B cell (primary cell): ENCODE results near the gene HAT1. TPM values are rescaled to one million over a fixed set of nuclear protein-coding genes. Genes with fewer than 3 reads are reported as not detected.

ENCODE experiments used
- ATAC-seq: fragments of 200-7000 bp; cut with Tn5 transposase; one replicate; pipeline ENCODE4 v1.10.0; 2021; ENCODE audit warnings: low read depth, mild to moderate bottlenecking, moderate number of reproducible peaks, moderate library complexity
- CTCF ChIA-PET: fragments of 350-600 bp; sonication (Branson Sonifier 250); formaldehyde crosslinking; loops from one replicate; lab custom pipeline; 2021; ENCODE audit warnings: antibody characterized with exemption, inconsistent platforms; lab: Charles Lee
- POLR2A ChIA-PET: fragments of 350-600 bp; sonication (Branson Sonifier 250); formaldehyde crosslinking; loops from one replicate; lab custom pipeline; 2021; ENCODE audit warnings: antibody characterized with exemption; lab: Charles Lee
- DNase-seq: peaks from one replicate; pipeline ENCODE4 v3.0.0; 2013
- H2AFZ ChIP-seq: 2 replicates; pipeline ENCODE4 v1.6.1; 2012; ENCODE audit warnings: mild to moderate bottlenecking, low read depth, low read length; ENCODE audit not compliant: insufficient read depth, poor library complexity, severe bottlenecking
- H3K27ac ChIP-seq, 2 donors: 1 replicate in 1 of 2; 2 replicates in 1 of 2; pipeline ENCODE4 v1.5.1; 2012 to 2013; ENCODE audit warnings: low read length in 2 of 2, mild to moderate bottlenecking in 2 of 2, moderate library complexity in 1 of 2
- H3K27me3 ChIP-seq, 4 experiments: fragments of 200-600 bp in 1 of 4; sonication (generic) in 1 of 4; replicated peaks in 1 of 4; 1 replicate in 2 of 4; 2 replicates in 2 of 4; pipeline versions ENCODE4 v1.6.1 to v1.7.0; 2013 to 2016; ENCODE audit warnings: low read length in 3 of 4, mild to moderate bottlenecking in 2 of 4, mixed read lengths in 1 of 4, moderate library complexity in 1 of 4; ENCODE audit not compliant: insufficient read depth in 4 of 4, control insufficient read depth in 3 of 4; ENCODE audit errors: control extremely low read depth in 1 of 4
- H3K36me3 ChIP-seq, 2 experiments: replicated peaks in 1 of 2; 1 replicate in 1 of 2; 2 replicates in 1 of 2; pipeline versions ENCODE4 v1.6.1 to v1.7.1; 2013; ENCODE audit warnings: low read length in 1 of 2; ENCODE audit not compliant: insufficient read depth in 2 of 2, control insufficient read depth in 1 of 2; ENCODE audit errors: control extremely low read depth in 1 of 2, extremely low read depth in 1 of 2
- H3K4me1 ChIP-seq, 2 donors: fragments of 200-600 bp in 1 of 2; sonication (generic) in 1 of 2; 1 replicate in 1 of 2; 2 replicates in 1 of 2; pipeline versions ENCODE4 v1.5.1 to v1.6.1; 2013 to 2017; ENCODE audit warnings: low read length in 2 of 2; ENCODE audit not compliant: control insufficient read depth in 2 of 2, insufficient read depth in 2 of 2
- H3K4me2 ChIP-seq: replicated peaks from 2 replicates; pipeline ENCODE3; 2012; ENCODE audit warnings: mild to moderate bottlenecking, low read depth, low read length; ENCODE audit not compliant: poor library complexity, severe bottlenecking
- H3K4me3 ChIP-seq, 5 experiments: fragments of 200-600 bp in 1 of 5; sonication (generic) in 1 of 5; 1 replicate in 3 of 5; 2 replicates in 2 of 5; pipeline versions ENCODE4 v1.5.1 to v1.7.0; 2011 to 2016; ENCODE audit warnings: low read length in 4 of 5, mild to moderate bottlenecking in 4 of 5, low read depth in 2 of 5, control low read depth in 1 of 5, moderate library complexity in 1 of 5; ENCODE audit not compliant: insufficient read depth in 1 of 5; ENCODE audit errors: control extremely low read depth in 1 of 5, extremely low read depth in 1 of 5
- H3K79me2 ChIP-seq: fragments of 200-600 bp; sonication (generic); one replicate; pipeline ENCODE4 v1.6.0; 2016; ENCODE audit warnings: low read length; ENCODE audit not compliant: control insufficient read depth, insufficient read depth
- H3K9ac ChIP-seq: fragments of 200-600 bp; sonication (generic); 2 replicates; pipeline ENCODE4 v1.6.1; 2017; ENCODE audit warnings: mild to moderate bottlenecking, low read length, moderate library complexity
- H3K9me3 ChIP-seq, 3 donors: one replicate each; pipeline versions ENCODE4 v1.6.1 to v1.7.1; 2013; ENCODE audit warnings: low read length in 2 of 3; ENCODE audit not compliant: control insufficient read depth in 2 of 3, insufficient read depth in 1 of 3; ENCODE audit errors: control extremely low read depth in 1 of 3
- H4K20me1 ChIP-seq: 2 replicates; pipeline ENCODE4 v1.6.0; 2012; ENCODE audit warnings: mild to moderate bottlenecking, low read length; ENCODE audit not compliant: insufficient read depth, control insufficient read depth, poor library complexity, severe bottlenecking
- H3K27ac Mint-ChIP-seq: one replicate; pipeline ENCODE4 v1.8.0; 2021; ENCODE audit warnings: mixed read lengths
- H3K27me3 Mint-ChIP-seq: one replicate; pipeline ENCODE4 v1.8.0; 2021; ENCODE audit warnings: mixed read lengths
- H3K4me1 Mint-ChIP-seq: one replicate; pipeline ENCODE4 v1.8.0; 2021; ENCODE audit warnings: mixed read lengths
- H3K4me3 Mint-ChIP-seq: one replicate; pipeline ENCODE4 v1.8.0; 2021; ENCODE audit warnings: mixed read lengths
- H3K9me3 Mint-ChIP-seq: one replicate; pipeline ENCODE4 v1.8.0; 2022; ENCODE audit warnings: mixed read lengths; ENCODE audit not compliant: insufficient read depth
- EZH2 ChIP-seq: IDR thresholded peaks from 2 replicates; pipeline ENCODE4 v1.6.1; 2012; ENCODE audit warnings: borderline replicate concordance, low read depth, mild to moderate bottlenecking, moderate library complexity, low read length; ENCODE audit not compliant: insufficient read depth, poor library complexity, severe bottlenecking
- WGBS: methylation state at CpG from one replicate; pipeline ENCODE4 v1.1.5; 2013; ENCODE audit warnings: missing lambda C conversion rate; ENCODE audit not compliant: insufficient coverage; 5-methylcytosine and 5-hydroxymethylcytosine counted together
- intact Hi-C: fragments of 100-400 bp; cut with micrococcal nuclease; formaldehyde crosslinking; loops from one replicate; pipeline ENCODE4 v1.10.0; 2022
- polyA plus RNA-seq: library from polyadenylated mRNA; depleted of rRNA; stranded (reverse); fragments of >200 nt; gene quantifications from 2 replicates; pipeline ENCODE4 v1.2.3, GENCODE V29; 2012
- total RNA-seq, 2 donors: library from RNA; stranded (reverse); fragments of 120-200 nt in 1 of 2; gene quantifications; 1 replicate in 1 of 2; 2 replicates in 1 of 2; pipeline versions ENCODE4 v1.2.3 to v1.2.4, GENCODE V29; 2013 to 2022
- TF ChIP-seq, protein P1 (sequence below): fragments of 200-600 bp; IDR thresholded peaks from one replicate; pipeline ENCODE4 v1.8.0; 2022; ENCODE audit warnings: antibody characterized with exemption, mild to moderate bottlenecking

Gene HAT1
- total and polyA plus RNA-seq, 2 donors (not counting 1 experiment from before 2014, with no cell fraction given), result 12.0 to 25.1 TPM

- H3K27ac Mint-ChIP-seq, result peak overlapping the region; percentile 93
- peaks cover 0 to 3% (median 0%) of the 10 kb centered on the region in 4 experiments for H3K27me3 ChIP-seq
- H3K4me1 Mint-ChIP-seq, result peaks cover 18% of the 10 kb centered on the region
- ATAC-seq (no peak), DNase-seq (no peak)
- H3K9ac ChIP-seq, result no peak overlapping the region
- POLR2A ChIA-PET, result interaction anchor here (0.7 kb wide), 1 partner anchor 510 kb away, joined by 3 read pairs; no protein-coding TSS in a partner anchor
- WGBS, result 87% methylated on average over 8 of the region's 13 CpGs
- H3K9me3 ChIP-seq, result no peaks in the 10 kb centered on the region
- TF ChIP-seq, protein P1, sequence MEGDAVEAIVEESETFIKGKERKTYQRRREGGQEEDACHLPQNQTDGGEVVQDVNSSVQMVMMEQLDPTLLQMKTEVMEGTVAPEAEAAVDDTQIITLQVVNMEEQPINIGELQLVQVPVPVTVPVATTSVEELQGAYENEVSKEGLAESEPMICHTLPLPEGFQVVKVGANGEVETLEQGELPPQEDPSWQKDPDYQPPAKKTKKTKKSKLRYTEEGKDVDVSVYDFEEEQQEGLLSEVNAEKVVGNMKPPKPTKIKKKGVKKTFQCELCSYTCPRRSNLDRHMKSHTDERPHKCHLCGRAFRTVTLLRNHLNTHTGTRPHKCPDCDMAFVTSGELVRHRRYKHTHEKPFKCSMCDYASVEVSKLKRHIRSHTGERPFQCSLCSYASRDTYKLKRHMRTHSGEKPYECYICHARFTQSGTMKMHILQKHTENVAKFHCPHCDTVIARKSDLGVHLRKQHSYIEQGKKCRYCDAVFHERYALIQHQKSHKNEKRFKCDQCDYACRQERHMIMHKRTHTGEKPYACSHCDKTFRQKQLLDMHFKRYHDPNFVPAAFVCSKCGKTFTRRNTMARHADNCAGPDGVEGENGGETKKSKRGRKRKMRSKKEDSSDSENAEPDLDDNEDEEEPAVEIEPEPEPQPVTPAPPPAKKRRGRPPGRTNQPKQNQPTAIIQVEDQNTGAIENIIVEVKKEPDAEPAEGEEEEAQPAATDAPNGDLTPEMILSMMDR, result no peak
- TF ChIP-seq EZH2, result no peak
- H3K4me3 Mint-ChIP-seq, result peak overlapping the region; percentile 98
- H3K4me2 ChIP-seq, result peak overlapping the region; percentile 88
- no peaks in the 10 kb centered on the region for H3K36me3 ChIP-seq
- no peak overlapping the region for H3K27ac ChIP-seq
- H3K79me2 ChIP-seq, result no peaks in the 10 kb centered on the region
- intact Hi-C loops, result loop anchor here (1.0 kb wide), 1 partner anchor 314 kb away; the partner anchor contains the start of gene DYNC1I2
- peaks cover 13 to 14% of the 10 kb centered on the region in 2 donors for H3K4me1 ChIP-seq
- no peak overlapping the region for H3K4me3 ChIP-seq
- peak overlapping the region; percentile 100 for H2AFZ ChIP-seq
- H3K9me3 Mint-ChIP-seq, result no peaks in the 10 kb centered on the region
- no peaks in the 10 kb centered on the region for H4K20me1 ChIP-seq
- H3K27me3 Mint-ChIP-seq, result peaks cover 3% of the 10 kb centered on the region
- CTCF ChIA-PET, result interaction anchor here (0.7 to 1.2 kb wide), 2 partner anchors 120 to 461 kb away, joined by 3 to 4 read pairs; no protein-coding TSS in a partner anchor
These were observed 78.6 kb downstream of the HAT1 start for GRCh38 chr2:172000696-172001361.

DNA sequence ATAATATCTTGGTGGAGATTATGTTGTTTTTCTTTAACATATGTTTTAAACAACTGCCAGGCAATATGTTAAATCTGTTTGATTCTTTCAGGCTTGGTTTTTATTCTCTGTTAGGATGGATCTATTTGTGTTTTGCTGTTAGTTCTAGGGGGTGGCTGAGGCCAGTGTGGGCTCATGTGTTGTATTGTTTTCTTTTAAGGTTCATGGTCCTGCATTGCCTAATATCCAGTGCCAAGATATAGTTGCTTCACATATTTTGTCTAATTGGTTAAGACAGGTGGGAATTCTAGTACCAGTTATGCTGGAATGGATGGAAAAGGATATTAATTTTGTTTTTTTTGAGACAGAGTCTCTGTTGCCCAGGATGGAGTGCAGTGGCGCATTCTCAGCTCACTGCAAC lies 85.1 kb downstream of the HAT1 start:
- H3K4me1 Mint-ChIP-seq, result peaks cover 3% of the 10 kb centered on the region
- Histone ChIP-seq H3K4me1 (no peaks in the 10 kb centered on the region), H3K27ac (no peak overlapping the region), H3K4me2 (no peak overlapping the region), H3K9me3 (no peaks in the 10 kb centered on the region), H3K9ac (no peak overlapping the region), H3K79me2 (peaks cover 12% of the 10 kb centered on the region), H3K4me3 (no peak overlapping the region), H4K20me1 (no peaks in the 10 kb centered on the region), H3K27me3 (no peaks in the 10 kb centered on the region), H3K36me3 (no peaks in the 10 kb centered on the region), H2AFZ (no peak overlapping the region)
- no peak overlapping the region for H3K27ac Mint-ChIP-seq
- CTCF ChIA-PET, result no interaction called here
- ATAC-seq (no peak), DNase-seq (no peak)
- no peaks in the 10 kb centered on the region for H3K27me3 Mint-ChIP-seq
- intact Hi-C loops, result no loop called here
- 100% methylated on average over 1 of the region's 1 CpG for WGBS
- no peaks in the 10 kb centered on the region for H3K9me3 Mint-ChIP-seq
- no peak for TF ChIP-seq EZH2
- TF ChIP-seq, protein P1, result no peak
- no peak overlapping the region for H3K4me3 Mint-ChIP-seq
- POLR2A ChIA-PET, result no interaction called here
